PFSK-1 (cell line): ENCODE results near the gene HSFX1. TPM values are rescaled to one million over a fixed set of nuclear protein-coding genes. Genes with fewer than 3 reads are reported as not detected.
"Not testable (repeated sequence)": the region's sequence is repeated elsewhere in the genome, so short reads cannot be mapped to it uniquely, and the experiment has no call there.

ENCODE experiments used
- FOXP2 ChIP-seq: optimal IDR thresholded peaks from 2 replicates; pipeline ENCODE3; 2011; ENCODE audit warnings: borderline replicate concordance, control low read depth, inconsistent platforms; ENCODE audit not compliant: insufficient read depth; ENCODE audit errors: extremely low read length, extremely low read depth
- POLR2AphosphoS5 ChIP-seq: IDR thresholded peaks from 2 replicates; pipeline ENCODE4 v1.6.1; 2012; ENCODE audit warnings: low read depth, mild to moderate bottlenecking, control low read depth, low read length, moderate library complexity
- SIN3A ChIP-seq: IDR thresholded peaks from 2 replicates; pipeline ENCODE4 v1.6.1; 2012; ENCODE audit warnings: mild to moderate bottlenecking, low read length, moderate library complexity, borderline replicate concordance; ENCODE audit not compliant: insufficient read depth
- TAF1 ChIP-seq: IDR thresholded peaks from 2 replicates; pipeline ENCODE4 v1.6.1; 2012; ENCODE audit warnings: low read length, control low read depth, borderline replicate concordance; ENCODE audit not compliant: insufficient read depth
- polyA plus RNA-seq: library from polyadenylated mRNA; unstranded; fragments of >200 nt; gene quantifications from one replicate; pipeline ENCODE4 v1.2.1, GENCODE V29; 2012; ENCODE audit warnings: low read depth, missing spikeins; ENCODE audit not compliant: insufficient read length
- TF ChIP-seq, protein P1 (sequence below), 2 experiments: IDR thresholded peaks; 2 replicates each; pipeline versions ENCODE4 v1.6.1 to v1.8.0; 2011 to 2012; ENCODE audit warnings: low read depth in 2 of 2, low read length in 2 of 2, control low read depth in 1 of 2, inconsistent platforms in 1 of 2, mild to moderate bottlenecking in 1 of 2, moderate library complexity in 1 of 2; ENCODE audit not compliant: insufficient read depth in 1 of 2

HSFX1 gene, protein sequence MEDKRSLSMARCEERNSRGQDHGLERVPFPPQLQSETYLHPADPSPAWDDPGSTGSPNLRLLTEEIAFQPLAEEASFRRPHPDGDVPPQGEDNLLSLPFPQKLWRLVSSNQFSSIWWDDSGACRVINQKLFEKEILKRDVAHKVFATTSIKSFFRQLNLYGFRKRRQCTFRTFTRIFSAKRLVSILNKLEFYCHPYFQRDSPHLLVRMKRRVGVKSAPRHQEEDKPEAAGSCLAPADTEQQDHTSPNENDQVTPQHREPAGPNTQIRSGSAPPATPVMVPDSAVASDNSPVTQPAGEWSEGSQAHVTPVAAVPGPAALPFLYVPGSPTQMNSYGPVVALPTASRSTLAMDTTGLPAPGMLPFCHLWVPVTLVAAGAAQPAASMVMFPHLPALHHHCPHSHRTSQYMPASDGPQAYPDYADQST
- polyA plus RNA-seq: 2.5 TPM

DNA sequence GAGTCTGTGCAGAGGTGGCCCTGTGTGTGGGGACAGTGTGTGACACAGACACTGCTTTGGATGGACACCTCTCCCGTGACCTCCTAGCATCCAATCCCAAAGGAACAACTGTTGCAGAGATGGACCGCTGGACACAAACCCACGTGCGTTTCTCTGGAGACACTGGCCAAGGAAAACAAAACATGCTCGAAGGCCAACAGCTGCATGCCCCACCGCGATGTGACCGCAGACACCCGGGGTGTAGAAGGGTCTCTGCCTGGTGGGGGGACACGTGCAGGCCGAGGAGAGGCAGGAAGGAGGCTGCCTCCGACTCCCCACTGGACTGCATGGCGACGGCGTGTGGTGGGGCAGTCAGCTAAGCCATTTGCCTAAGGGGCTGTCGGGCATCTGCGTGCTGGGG, at the start of gene HSFX1:
Gene HSFX1, plus strand, starts transcription at position 301 of the 400 bp plus-strand sequence. CDS start 614 bp downstream, outside the sequence.
- not testable (repeated sequence) for TF ChIP-seq POLR2AphosphoS5, TAF1
- TF ChIP-seq, protein P1, sequence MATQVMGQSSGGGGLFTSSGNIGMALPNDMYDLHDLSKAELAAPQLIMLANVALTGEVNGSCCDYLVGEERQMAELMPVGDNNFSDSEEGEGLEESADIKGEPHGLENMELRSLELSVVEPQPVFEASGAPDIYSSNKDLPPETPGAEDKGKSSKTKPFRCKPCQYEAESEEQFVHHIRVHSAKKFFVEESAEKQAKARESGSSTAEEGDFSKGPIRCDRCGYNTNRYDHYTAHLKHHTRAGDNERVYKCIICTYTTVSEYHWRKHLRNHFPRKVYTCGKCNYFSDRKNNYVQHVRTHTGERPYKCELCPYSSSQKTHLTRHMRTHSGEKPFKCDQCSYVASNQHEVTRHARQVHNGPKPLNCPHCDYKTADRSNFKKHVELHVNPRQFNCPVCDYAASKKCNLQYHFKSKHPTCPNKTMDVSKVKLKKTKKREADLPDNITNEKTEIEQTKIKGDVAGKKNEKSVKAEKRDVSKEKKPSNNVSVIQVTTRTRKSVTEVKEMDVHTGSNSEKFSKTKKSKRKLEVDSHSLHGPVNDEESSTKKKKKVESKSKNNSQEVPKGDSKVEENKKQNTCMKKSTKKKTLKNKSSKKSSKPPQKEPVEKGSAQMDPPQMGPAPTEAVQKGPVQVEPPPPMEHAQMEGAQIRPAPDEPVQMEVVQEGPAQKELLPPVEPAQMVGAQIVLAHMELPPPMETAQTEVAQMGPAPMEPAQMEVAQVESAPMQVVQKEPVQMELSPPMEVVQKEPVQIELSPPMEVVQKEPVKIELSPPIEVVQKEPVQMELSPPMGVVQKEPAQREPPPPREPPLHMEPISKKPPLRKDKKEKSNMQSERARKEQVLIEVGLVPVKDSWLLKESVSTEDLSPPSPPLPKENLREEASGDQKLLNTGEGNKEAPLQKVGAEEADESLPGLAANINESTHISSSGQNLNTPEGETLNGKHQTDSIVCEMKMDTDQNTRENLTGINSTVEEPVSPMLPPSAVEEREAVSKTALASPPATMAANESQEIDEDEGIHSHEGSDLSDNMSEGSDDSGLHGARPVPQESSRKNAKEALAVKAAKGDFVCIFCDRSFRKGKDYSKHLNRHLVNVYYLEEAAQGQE (IDR thresholded peaks at IDR 0.05; ENCODE audit: insufficient read depth in 1 of 2, low read depth in 2 of 2, low read length in 2 of 2): not testable (repeated sequence)

DNA sequence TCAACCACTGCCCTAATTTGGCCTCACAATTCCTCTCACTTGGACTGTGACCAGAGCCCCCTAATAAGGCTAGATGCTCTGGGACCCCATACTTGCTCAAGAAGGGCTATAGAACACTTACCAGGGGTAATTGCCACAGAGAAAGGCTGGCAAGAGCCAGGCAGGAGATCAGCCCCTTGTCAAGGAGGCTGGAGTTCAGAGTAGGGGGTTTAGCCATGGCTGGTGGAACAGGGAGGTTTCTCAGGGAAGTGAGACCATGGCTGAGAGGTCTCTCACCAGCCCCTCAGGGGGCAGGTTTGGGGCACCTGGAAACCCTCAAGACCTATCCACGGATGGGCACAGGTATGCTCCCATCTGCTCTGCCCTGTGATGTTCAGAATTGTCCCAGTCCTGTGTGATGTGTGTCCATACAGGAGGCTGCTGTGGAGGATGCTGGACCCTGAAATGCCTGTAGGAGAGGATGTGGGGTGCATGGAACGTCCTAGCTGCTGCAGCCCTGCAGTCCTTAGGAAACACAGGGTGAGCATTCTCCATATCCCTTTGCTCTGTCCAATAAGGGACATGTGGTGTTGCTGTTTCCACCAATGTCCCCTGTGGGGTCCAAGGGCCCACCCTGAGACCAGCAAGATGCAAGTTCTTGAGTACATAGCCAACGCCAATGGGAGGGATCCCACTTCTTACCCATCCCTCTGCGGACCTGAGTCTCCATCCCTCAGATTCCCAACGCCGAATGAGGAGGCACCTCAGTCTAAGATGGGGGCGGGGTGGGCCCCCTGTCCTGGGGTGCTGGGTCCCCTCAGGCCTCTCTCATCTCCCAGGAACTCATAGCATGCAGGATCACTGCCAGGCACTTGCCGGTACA, 16.4 kb upstream of the HSFX1 start:
- TF ChIP-seq TAF1 (no peak), SIN3A (no peak), POLR2AphosphoS5 (no peak)

DNA sequence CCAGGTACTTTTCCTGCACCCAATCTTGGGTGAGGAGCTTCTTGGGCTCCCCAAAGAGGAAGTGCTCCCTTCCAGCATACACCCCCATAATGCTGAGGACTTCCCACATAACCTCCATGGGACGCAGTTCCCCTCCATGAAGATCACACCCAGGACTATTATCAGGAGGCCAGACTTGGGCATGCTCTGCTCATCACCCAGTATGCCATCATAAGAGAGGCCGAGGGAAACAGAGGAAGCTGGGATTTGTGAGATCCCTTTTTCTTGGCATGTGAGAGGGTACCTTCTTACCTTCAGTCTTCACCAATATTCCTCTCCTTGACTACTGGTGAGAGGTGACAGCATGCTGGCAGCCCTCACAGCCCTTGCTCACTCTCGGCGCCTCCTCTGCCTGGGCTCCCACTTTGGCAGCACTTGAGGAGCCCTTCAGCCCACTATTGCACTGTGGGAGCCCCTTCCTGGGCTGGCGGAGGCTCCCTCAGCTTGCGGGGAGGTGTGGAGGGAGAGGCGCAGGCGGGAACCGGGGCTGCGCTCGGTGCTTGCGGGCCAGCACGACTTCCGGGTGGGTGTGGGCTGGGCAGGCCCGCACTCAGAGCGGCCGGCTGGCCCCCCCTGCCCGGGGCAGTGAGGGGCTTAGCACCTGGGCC, 15.7 kb upstream of the HSFX1 start:
- no peak for TF ChIP-seq POLR2AphosphoS5
- no peak for TF ChIP-seq SIN3A
- TF ChIP-seq TAF1: no peak
- TF ChIP-seq, protein P1 (IDR thresholded peaks at IDR 0.05; ENCODE audit: insufficient read depth in 1 of 2, low read depth in 2 of 2, low read length in 2 of 2): no peak
- TF ChIP-seq FOXP2: no peak

DNA sequence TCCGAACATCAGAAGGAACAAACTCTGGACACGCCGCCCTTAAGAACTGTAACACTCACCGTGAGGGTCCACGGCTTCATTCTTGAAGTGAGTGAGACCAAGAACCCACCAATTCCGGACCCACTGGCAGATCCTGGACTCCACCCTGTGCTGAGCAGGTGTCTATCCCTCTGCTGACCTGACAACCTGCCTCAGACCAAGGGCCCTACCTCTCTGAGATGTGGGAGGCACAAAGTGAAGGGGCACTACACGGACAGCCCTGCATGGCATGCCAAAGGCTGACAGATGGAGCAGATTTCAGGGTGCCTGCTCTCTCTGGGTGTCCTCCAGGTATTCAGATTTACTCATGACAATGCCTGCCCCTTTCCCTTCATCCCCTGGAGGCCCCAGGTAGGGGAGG, 14.0 kb upstream of the HSFX1 start:
- no peak for TF ChIP-seq POLR2AphosphoS5
- TF ChIP-seq SIN3A: no peak
- TF ChIP-seq, protein P1 (IDR thresholded peaks at IDR 0.05; ENCODE audit: insufficient read depth in 1 of 2, low read depth in 2 of 2, low read length in 2 of 2): no peak
- TF ChIP-seq FOXP2: no peak
- no peak for TF ChIP-seq TAF1

DNA sequence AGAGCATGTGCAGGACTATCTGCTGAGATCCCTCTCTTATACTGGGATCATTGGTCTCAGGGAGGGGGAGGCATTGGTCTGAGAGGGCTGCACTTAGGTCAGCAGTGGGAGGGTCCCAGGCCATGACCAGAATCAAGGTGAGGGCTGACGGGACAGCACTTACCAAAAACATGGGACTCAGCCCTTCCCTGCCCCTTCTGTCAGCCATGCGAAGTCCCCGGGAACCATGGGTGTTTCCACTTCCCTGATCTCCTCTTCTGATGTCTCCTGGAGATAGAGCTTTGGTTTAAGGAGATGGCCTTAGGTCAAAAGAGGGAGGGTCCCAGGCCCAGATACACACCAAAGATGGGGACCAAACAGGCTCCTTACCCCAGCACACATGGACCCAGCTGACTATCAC, 12.9 kb upstream of the HSFX1 start:
- TF ChIP-seq TAF1 (no peak), FOXP2 (no peak), POLR2AphosphoS5 (no peak)
